Neural cell (in vitro differentiated cells): ENCODE data around the gene PLPPR5.

ENCODE experiments used
- EZH2 ChIP-seq: fragments of 200-600, 300-800 bp; shearing (Covaris generic), sonication (generic); IDR thresholded peaks from 2 replicates; pipeline ENCODE4 v1.6.1; 2014; ENCODE audit warnings: antibody characterized with exemption, low read length, borderline replicate concordance, mild to moderate bottlenecking; ENCODE audit not compliant: insufficient read depth, poor library complexity, severe bottlenecking
- POLR2AphosphoS5 ChIP-seq: IDR thresholded peaks from 2 replicates; pipeline ENCODE4 v1.6.1; 2012
- TF ChIP-seq, protein P1 (sequence below): fragments of 450-650 bp; IDR thresholded peaks from 2 replicates; pipeline ENCODE4 v1.5.1; 2014; ENCODE audit warnings: antibody characterized with exemption, mild to moderate bottlenecking, moderate library complexity; ENCODE audit not compliant: poor library complexity, severe bottlenecking

DNA sequence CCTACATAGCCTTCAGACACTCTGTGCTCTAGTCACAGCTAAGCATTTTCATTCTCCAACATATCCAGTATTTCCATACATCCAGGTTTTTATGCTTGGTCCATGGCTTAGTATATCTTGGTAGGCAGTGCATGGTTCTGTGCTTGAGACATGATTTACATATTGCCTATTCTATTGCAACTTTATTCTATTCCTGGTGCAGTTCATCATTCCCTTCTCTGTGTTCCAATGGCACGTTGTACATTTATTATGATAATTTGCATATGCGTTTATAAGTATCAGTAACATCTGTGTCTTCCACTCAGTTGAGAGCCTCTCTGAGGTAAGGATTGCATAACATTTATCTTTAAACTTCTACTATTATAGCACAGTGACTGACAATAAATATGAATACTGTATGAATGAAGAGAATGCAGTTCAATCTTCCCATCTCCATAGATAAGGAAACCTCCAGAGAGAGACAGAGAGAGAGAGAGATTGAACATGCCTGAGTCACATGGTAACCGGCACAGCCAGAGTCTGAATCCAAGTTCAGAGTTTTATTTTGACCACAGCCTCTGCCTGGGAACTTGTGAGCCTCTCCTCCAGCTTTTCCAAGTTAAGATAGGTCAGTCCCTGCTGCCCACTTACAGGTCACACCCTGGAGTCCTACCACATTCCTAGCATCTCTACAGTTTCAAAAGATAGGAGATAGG, 41.5 kb downstream of the PLPPR5 start:
- TF ChIP-seq EZH2 (no peak), POLR2AphosphoS5 (no peak)
- TF ChIP-seq, protein P1, sequence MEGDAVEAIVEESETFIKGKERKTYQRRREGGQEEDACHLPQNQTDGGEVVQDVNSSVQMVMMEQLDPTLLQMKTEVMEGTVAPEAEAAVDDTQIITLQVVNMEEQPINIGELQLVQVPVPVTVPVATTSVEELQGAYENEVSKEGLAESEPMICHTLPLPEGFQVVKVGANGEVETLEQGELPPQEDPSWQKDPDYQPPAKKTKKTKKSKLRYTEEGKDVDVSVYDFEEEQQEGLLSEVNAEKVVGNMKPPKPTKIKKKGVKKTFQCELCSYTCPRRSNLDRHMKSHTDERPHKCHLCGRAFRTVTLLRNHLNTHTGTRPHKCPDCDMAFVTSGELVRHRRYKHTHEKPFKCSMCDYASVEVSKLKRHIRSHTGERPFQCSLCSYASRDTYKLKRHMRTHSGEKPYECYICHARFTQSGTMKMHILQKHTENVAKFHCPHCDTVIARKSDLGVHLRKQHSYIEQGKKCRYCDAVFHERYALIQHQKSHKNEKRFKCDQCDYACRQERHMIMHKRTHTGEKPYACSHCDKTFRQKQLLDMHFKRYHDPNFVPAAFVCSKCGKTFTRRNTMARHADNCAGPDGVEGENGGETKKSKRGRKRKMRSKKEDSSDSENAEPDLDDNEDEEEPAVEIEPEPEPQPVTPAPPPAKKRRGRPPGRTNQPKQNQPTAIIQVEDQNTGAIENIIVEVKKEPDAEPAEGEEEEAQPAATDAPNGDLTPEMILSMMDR: no peak
